Panc1 (cell line): Measurements from ENCODE around the gene NLRC5. TPM values are rescaled to one million over a fixed set of nuclear protein-coding genes. Genes with fewer than 3 reads are reported as not detected.

Experiments
- ATAC-seq: fragments of 200-7000 bp; cut with Tn5 transposase; 2 replicates; pipeline ENCODE4 v1.9.1; 2020; ENCODE audit warnings: mild to moderate bottlenecking, moderate library complexity
- BruUV-seq: library from RNA; stranded (reverse); fragments of 400-500 nt; replicated peaks from 2 replicates; lab custom pipeline; 2021; lab: Mats Ljungman, UMichigan
- CTCF ChIA-PET: fragments of 300-600 bp; sonication (Branson Sonifier 250); formaldehyde crosslinking; loops from one replicate; lab custom pipeline; 2022; ENCODE audit warnings: antibody characterized with exemption; lab: Charles Lee
- POLR2A ChIA-PET: fragments of 300-600 bp; sonication (Branson Sonifier 250); formaldehyde crosslinking; loops from one replicate; lab custom pipeline; 2022; ENCODE audit warnings: antibody characterized with exemption; lab: Charles Lee
- DNase-seq: peaks from one replicate; pipeline ENCODE4 v3.0.0-alpha.2; 2010; ENCODE audit warnings: low read depth, low spot score
- H3K27ac ChIP-seq: 2 replicates; pipeline ENCODE4 v1.5.1; 2011; ENCODE audit warnings: mild to moderate bottlenecking, low read length, inconsistent platforms
- H3K27me3 ChIP-seq: fragments of 200-500 bp; sonication (Bioruptor generic); 2 replicates; pipeline ENCODE4 v1.6.0; 2014; ENCODE audit warnings: low read length, inconsistent platforms; ENCODE audit not compliant: control insufficient read depth, insufficient read depth
- H3K36me3 ChIP-seq: fragments of 200-500 bp; sonication (Bioruptor generic); 2 replicates; pipeline ENCODE4 v1.5.1; 2014; ENCODE audit warnings: inconsistent platforms, mild to moderate bottlenecking, low read length, moderate library complexity; ENCODE audit not compliant: control insufficient read depth, insufficient read depth
- H3K4me1 ChIP-seq: 2 replicates; pipeline ENCODE4 v1.5.1; 2011; ENCODE audit warnings: inconsistent platforms, mild to moderate bottlenecking, low read length, moderate library complexity; ENCODE audit not compliant: control insufficient read depth, insufficient read depth
- H3K4me3 ChIP-seq, 2 experiments: 2 replicates each; pipeline ENCODE4 v1.5.1; 2011 to 2012; ENCODE audit warnings: low read depth in 2 of 2, low read length in 2 of 2, mild to moderate bottlenecking in 2 of 2, inconsistent platforms in 1 of 2, moderate library complexity in 1 of 2
- H3K9me3 ChIP-seq: fragments of 200-500 bp; sonication (Bioruptor generic); 2 replicates; pipeline ENCODE4 v1.5.1; 2014; ENCODE audit warnings: low read depth, mild to moderate bottlenecking, inconsistent platforms, low read length, moderate library complexity; ENCODE audit not compliant: control insufficient read depth, insufficient read depth
- SIN3A ChIP-seq: IDR thresholded peaks from 2 replicates; pipeline ENCODE4 v1.6.1; 2012; ENCODE audit warnings: low read depth, mild to moderate bottlenecking, low read length, moderate library complexity, borderline replicate concordance; ENCODE audit not compliant: insufficient read depth
- in situ Hi-C: cut with HindIII; loops from 2 replicates; pipeline ENCODE4 v1.10.0; 2016; ENCODE audit warnings: low sequenced_read_pairs, low pct_unique_long_range_greater_than_20kb
- intact Hi-C: fragments of 100-400 bp; cut with micrococcal nuclease; formaldehyde crosslinking; loops from one replicate; pipeline ENCODE4 v1.10.0; 2022; ENCODE audit not compliant: unreplicated experiment
- total RNA-seq: library from RNA; stranded (reverse); gene quantifications from one replicate; pipeline ENCODE4 v1.2.1, GENCODE V29; 2021; ENCODE audit not compliant: unreplicated experiment
- TF ChIP-seq, protein P1 (sequence below): fragments of 450-650 bp; IDR thresholded peaks from 2 replicates; pipeline ENCODE4 v1.5.1; 2017; ENCODE audit warnings: mild to moderate bottlenecking
- TF ChIP-seq, protein P2 (sequence below), 2 experiments: IDR thresholded peaks; 2 replicates each; pipeline ENCODE4 v1.6.1; 2011 to 2012; ENCODE audit warnings: low read depth in 2 of 2, control low read depth in 1 of 2, low read length in 1 of 2, mild to moderate bottlenecking in 1 of 2, moderate library complexity in 1 of 2; ENCODE audit not compliant: insufficient read depth in 1 of 2

Gene NLRC5
- total RNA-seq, 1 experiment from 2014 or later, result 8.8 TPM

DNA sequence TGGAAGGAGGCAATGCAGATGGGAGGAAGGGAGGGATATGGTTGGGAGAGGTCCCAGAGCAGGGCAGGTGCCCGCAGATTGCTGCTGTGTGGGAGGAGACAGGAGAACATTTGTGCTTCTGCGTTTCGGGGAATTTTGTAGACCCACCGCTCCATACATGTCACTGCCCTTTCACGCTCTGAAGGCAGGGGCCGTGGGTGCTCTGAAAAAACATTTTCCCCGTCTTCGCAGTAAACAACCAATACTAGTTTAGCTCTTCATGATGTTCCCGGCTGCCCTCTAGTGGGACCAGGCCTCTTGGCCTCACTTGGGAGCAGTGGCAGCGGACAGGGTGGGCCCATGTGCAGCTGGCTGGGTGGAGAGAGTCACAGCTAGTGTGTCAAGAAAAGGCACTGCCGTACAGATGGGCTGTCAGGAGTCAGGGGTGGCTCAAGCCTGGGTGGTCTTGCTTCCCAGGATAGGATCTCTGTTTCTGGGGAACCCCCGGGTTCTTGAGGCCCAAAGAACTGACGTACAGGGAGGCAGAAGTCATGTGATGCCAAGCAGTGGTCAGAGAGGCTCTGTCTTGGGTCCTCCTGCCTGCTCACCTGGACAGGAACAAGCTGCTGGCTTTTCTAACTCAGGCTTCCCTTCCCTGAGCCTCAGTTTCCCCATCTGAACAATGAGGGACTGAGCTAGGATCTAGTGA lies 56.5 kb downstream of the NLRC5 start:
- H3K27me3 ChIP-seq, result no peaks in the 10 kb centered on the region
- intact Hi-C loops (loop anchor here (10.0 kb wide), 1 partner anchor 81 kb away; the partner anchor contains the start of gene CETP), in situ Hi-C loops (no loop called here)
- H3K4me1 ChIP-seq, result no peaks in the 10 kb centered on the region
- CTCF ChIA-PET, result interaction anchor here (0.6 to 1.0 kb wide), 5 partner anchors 64 to 214 kb away, joined by 3 to 10 read pairs (median 4); no protein-coding TSS in a partner anchor
- POLR2A ChIA-PET, result interaction anchor here (0.7 kb wide), 1 partner anchor 115 kb away, joined by 3 read pairs; no protein-coding TSS in a partner anchor
- H3K36me3 ChIP-seq, result no peaks in the 10 kb centered on the region
- H3K27ac ChIP-seq, result no peak overlapping the region
- TF ChIP-seq, protein P1, sequence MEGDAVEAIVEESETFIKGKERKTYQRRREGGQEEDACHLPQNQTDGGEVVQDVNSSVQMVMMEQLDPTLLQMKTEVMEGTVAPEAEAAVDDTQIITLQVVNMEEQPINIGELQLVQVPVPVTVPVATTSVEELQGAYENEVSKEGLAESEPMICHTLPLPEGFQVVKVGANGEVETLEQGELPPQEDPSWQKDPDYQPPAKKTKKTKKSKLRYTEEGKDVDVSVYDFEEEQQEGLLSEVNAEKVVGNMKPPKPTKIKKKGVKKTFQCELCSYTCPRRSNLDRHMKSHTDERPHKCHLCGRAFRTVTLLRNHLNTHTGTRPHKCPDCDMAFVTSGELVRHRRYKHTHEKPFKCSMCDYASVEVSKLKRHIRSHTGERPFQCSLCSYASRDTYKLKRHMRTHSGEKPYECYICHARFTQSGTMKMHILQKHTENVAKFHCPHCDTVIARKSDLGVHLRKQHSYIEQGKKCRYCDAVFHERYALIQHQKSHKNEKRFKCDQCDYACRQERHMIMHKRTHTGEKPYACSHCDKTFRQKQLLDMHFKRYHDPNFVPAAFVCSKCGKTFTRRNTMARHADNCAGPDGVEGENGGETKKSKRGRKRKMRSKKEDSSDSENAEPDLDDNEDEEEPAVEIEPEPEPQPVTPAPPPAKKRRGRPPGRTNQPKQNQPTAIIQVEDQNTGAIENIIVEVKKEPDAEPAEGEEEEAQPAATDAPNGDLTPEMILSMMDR, result peak; percentile 80
- no peak for TF ChIP-seq SIN3A
- peak; percentile 13 for DNase-seq
- no peaks in the 10 kb centered on the region for H3K9me3 ChIP-seq
- no peak overlapping the region for H3K4me3 ChIP-seq
- BruUV-seq, result no TSS peak
- peak; percentile 84 for ATAC-seq

DNA sequence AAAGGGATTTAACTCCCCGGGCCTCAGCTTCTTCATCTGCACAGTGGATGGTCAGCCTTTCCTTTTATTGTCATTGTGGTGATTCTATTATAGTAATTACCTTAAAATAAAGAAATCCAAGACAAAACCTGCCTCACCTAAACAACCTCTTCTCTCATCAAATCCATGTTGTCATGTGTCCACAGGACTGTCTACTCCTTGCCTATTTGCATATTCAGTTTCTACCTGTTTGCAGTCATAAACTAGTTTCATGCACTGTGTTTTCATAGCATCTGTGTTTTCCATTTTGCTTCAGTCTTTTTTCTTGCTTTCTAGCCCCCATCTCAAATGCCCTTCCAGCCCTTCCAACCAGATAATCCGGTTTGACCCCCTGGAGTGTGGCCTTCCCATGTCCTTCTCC lies 58.7 kb downstream of the NLRC5 start:
- H3K9me3 ChIP-seq, result no peaks in the 10 kb centered on the region
- DNase-seq, result no peak
- H3K4me1 ChIP-seq, result no peaks in the 10 kb centered on the region
- no TSS peak for BruUV-seq
- intact Hi-C loops, result loop anchor here (10.0 kb wide), 1 partner anchor 83 kb away; the partner anchor contains the start of gene CETP
- CTCF ChIA-PET, result no interaction called here
- no peak for ATAC-seq
- in situ Hi-C loops, result no loop called here
- H3K27ac ChIP-seq, result no peak overlapping the region
- H3K4me3 ChIP-seq, result no peak overlapping the region
- H3K36me3 ChIP-seq, result no peaks in the 10 kb centered on the region
- TF ChIP-seq, protein P1, result no peak
- TF ChIP-seq, protein P2, sequence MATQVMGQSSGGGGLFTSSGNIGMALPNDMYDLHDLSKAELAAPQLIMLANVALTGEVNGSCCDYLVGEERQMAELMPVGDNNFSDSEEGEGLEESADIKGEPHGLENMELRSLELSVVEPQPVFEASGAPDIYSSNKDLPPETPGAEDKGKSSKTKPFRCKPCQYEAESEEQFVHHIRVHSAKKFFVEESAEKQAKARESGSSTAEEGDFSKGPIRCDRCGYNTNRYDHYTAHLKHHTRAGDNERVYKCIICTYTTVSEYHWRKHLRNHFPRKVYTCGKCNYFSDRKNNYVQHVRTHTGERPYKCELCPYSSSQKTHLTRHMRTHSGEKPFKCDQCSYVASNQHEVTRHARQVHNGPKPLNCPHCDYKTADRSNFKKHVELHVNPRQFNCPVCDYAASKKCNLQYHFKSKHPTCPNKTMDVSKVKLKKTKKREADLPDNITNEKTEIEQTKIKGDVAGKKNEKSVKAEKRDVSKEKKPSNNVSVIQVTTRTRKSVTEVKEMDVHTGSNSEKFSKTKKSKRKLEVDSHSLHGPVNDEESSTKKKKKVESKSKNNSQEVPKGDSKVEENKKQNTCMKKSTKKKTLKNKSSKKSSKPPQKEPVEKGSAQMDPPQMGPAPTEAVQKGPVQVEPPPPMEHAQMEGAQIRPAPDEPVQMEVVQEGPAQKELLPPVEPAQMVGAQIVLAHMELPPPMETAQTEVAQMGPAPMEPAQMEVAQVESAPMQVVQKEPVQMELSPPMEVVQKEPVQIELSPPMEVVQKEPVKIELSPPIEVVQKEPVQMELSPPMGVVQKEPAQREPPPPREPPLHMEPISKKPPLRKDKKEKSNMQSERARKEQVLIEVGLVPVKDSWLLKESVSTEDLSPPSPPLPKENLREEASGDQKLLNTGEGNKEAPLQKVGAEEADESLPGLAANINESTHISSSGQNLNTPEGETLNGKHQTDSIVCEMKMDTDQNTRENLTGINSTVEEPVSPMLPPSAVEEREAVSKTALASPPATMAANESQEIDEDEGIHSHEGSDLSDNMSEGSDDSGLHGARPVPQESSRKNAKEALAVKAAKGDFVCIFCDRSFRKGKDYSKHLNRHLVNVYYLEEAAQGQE (IDR thresholded peaks at IDR 0.05; ENCODE audit: insufficient read depth in 1 of 2, low read depth in 2 of 2, low read length in 1 of 2), result no peak
- POLR2A ChIA-PET, result no interaction called here
- H3K27me3 ChIP-seq, result no peaks in the 10 kb centered on the region
